Heart left ventricle (tissue), 13 donors: ENCODE results near the gene GPR157.

Experiments used
- POLR2A ChIP-seq, 2 donors: fragments of 450-650 bp; IDR thresholded peaks; one replicate each; pipeline ENCODE4 v1.6.1; 2017; ENCODE audit warnings: antibody characterized with exemption in 2 of 2, mild to moderate bottlenecking in 2 of 2, moderate library complexity in 2 of 2
- TF ChIP-seq, protein P1 (sequence below), 12 donors: fragments of 200-600 bp; sonication (generic) in 4 of 12; IDR thresholded peaks; one replicate each; pipeline versions ENCODE4 v1.5.0 to v1.8.0; 2018 to 2022; ENCODE audit warnings: antibody characterized with exemption in 12 of 12, mild to moderate bottlenecking in 5 of 12
- donor health status: ischemic (EF 13 %, LVEDD 7.1; RV severe dilation, severe dysfunction).
- donor health status: DM: no; HTN: yes; CAD: no.
- donor health status: DM: no; HTN: no; CAD: no.
- donor health status: ischemic (EF 25% LVEDD 6.9; RV normal size, moderate dysfunction).
- donor health status: ischemic (EF 25% LVEDD 5.7; RV mildly dilated, moderate dysfunction).
- donor health status: ischemic (EF 35%, LVEDD 5.7; RV mildly dilated, moderate dysfunction).
- donor health status: nonischemic (EF 11% LVEDD 7.7; RV severe dilation, severe dysfunction).
- donor health status: DM: yes; HTN: yes; CAD: no.
- donor health status: PGD.
- donor health status: ischemic (EF 29% LVEDD 5.4; RV normal size, mild dysfunction).
- donor health status: nonischemic (EF 23%, LVEDD 6.1; RV moderate dilation, normal function).

DNA sequence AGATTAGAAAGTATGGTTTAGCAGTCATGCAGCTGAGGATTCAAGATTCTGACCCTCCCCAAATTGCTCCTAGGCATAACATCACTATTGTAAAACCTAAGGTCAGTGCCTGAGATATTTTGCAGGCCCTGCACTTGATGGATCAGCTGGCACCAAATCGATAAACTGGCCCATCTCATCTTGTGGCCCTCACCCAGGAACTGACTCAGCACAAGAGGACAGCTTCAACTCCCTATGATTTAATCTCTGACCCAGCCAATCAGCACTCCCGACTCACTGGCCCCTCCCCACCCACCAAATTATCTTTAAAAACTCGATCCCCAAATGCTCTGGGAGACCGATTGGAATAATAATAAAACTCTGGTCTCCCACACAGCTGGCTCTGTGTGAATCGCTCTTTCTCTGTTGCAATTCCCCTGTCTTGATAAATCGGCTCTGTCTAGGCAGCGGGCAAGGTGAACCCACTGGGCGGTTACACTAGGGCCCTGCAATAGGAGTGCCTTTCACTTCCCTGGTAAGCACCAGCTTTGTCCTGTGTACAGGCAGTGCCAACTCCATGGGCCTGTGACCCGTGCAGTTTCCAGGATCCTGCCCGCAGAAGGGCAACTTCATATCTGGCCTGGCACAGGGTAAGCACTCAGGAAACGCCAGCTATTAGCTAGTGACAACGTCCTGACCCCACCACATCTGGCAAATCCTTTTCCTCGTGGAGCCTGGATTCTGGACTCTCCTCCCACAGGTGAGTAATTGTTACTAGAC lies 30.8 kb downstream of the GPR157 start:
- TF ChIP-seq, protein P1, sequence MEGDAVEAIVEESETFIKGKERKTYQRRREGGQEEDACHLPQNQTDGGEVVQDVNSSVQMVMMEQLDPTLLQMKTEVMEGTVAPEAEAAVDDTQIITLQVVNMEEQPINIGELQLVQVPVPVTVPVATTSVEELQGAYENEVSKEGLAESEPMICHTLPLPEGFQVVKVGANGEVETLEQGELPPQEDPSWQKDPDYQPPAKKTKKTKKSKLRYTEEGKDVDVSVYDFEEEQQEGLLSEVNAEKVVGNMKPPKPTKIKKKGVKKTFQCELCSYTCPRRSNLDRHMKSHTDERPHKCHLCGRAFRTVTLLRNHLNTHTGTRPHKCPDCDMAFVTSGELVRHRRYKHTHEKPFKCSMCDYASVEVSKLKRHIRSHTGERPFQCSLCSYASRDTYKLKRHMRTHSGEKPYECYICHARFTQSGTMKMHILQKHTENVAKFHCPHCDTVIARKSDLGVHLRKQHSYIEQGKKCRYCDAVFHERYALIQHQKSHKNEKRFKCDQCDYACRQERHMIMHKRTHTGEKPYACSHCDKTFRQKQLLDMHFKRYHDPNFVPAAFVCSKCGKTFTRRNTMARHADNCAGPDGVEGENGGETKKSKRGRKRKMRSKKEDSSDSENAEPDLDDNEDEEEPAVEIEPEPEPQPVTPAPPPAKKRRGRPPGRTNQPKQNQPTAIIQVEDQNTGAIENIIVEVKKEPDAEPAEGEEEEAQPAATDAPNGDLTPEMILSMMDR (IDR thresholded peaks at IDR 0.05) = no peak
- no peak for TF ChIP-seq POLR2A (IDR thresholded peaks at IDR 0.05)
